Measurements from ENCODE around the gene NUDT3.
"Not testable (repeated sequence)": the region's sequence is repeated elsewhere in the genome, so short reads cannot be mapped to it uniquely, and the experiment has no call there.

NUDT3 gene

GRCh38 chr6:34392497-34393190 is at the start of gene NUDT3:
Gene NUDT3 (minus strand): TSS chr6:34392669. CDS start chr6:34392362, 307 bp downstream.
- DNase-seq, result peak; percentile 84 to 90

- no peak for DNase-seq
These were observed 49.1 kb upstream of the NUDT3 start for GRCh38 chr6:34441526-34441925.

DNA sequence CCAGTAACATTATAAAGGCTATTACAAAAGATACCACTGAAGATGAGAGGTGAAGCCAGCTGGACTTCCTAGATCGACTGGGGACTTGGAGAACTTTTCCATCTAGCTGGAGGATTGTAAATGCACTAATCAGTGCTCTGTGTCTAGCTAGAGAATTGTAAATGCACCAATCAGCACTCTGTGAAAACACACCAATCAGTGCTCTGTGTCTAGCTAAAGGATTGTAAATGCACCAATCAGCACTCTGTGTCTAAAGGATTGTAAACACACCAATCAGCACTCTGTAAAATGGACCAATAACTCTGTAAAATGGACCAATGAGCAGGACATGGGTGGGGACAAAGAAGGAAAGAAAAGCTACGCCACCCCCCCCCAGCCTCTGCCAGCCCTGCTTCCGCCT is 47.0 kb upstream of the NUDT3 start:
- DNase-seq, result no peak

DNA sequence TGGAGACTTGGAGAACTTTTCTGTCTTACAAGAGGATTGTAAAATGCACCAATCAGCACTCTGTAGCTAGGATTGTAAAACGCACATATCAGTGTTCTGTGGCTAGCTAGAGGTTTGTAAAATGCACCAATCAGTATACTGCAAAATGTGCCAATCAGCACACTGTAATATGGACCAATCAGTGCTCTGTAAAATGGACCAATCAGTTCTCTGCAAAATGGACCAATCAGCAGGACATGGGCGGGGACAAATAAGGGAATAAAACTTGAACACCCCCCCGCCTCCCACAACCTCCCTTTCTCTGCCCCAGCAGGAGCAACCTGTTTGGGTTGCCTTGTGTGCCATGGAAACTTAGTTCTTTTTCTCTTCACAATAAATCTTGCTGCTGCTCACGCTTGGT is 46.2 kb upstream of the NUDT3 start:
- no peak for DNase-seq

- DNase-seq, result no peak
These were observed 45.1 kb upstream of the NUDT3 start for GRCh38 chr6:34437644-34437970.

DNA sequence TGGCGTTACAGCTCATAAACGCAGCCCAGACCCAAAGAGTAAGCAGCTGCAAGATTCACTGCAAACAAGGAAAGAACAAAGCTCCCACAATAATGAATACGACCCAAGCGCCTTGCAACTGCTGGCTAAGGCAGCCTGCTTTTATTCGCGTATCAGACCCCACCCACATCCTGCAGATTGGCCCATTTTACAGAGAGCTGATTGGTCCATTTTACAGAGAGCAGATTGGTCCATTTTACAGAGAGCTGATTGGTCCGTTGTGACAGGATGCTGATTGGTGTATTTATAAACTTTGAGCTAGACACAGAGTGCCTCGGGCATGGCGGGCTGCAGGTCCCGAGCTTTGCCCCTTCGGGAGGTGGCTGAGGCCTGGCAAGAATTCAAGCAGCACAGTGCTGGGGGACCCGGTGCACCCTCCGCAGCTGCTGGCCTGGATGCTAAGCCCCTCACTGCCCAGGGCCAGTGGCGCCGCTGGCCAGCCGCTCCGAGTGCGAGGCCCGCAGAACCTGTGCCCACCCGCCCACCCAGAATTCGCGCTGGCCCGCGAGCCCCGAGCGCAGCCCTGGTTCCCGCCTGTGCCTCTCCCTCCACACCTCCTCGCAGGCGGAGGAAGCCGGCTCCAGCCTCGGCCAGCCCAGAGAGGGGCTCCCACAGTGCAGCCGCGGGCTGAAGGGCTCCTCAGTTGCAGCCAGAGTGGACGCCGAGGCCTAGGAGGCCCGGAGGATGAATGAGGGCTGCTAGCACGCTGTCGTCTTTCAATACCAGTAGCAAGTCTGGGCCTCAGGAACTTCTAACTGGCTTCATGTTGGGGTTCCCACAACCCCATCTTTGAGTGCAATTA is 44.6 kb upstream of the NUDT3 start:
- no peak for DNase-seq

- no peak for DNase-seq
These were observed 43.4 kb upstream of the NUDT3 start for GRCh38 chr6:34435916-34436315.

GRCh38 chr6:34425498-34426410 is 33.3 kb upstream of the NUDT3 start, which contains the start of gene RPS10:
Gene RPS10 (minus strand): TSS chr6:34426069. CDS start chr6:34425221, 848 bp downstream.
- peak; percentile 79 to 91 for DNase-seq

- DNase-seq, result no peak
These were observed 32.6 kb upstream of the NUDT3 start for GRCh38 chr6:34425132-34425497.

DNA sequence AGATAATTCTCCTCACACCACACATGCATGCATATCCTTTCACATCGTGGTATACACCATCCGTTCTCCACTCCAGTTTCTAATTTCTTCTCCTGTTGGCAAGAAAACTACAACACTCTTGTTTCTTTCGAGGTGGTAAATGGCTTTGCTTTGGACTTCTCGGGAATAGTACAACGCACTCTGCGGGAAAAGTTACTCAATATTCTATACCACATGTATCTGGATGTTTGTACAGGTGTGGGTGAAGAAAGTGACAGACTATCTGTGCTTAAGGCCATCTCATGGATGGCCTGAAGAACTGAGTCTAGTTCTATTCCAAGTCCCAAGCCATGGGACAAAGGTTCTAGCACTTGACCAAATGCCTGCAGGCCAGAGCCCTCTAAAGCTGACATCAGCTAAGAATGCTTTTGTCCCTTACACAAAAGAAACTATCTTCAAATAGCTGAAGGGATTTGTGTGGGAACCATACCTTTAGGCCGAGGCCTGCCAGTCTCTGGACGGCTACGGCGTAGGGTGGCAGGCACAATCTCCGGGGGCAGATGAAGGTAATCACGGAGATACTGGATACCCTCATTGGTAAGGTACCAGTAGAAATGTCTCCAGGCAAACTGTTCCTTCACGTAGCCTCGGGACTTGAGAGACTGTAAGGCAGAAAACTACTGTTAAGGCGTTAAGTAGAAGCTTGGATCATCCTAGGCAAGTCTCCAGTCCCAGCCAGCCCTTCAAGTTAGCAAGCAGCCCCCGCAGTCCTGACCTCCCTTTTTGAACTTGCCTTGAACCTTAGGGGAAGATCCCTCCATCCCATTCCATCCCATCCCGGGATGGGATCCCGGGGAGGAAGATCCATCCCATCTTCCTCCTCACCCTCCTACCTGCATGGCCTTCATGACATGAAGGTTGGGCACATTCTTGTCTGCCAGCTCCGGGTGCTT is 32.0 kb upstream of the NUDT3 start:
- no peak for DNase-seq

- DNase-seq, result no peak
These were observed 30.8 kb upstream of the NUDT3 start for GRCh38 chr6:34423254-34423653.

DNA sequence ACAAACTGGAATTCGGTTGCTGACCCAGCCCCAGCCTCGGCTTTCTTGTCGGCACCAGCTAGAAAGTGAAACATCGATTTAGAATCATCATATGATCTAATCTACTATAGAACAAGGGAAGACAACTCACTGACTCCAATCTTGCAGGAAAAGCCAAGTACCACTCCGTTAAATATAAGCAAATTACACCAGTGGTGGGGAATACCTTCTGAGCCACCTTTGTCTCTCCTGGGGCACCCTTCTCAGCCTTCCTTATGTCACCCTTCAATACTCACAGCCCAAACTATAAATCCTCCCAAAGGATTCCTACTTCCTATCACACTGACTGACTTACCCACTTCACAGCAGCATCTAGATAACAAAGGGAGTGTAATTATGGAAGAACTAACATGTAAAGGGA is 25.9 kb upstream of the NUDT3 start:
- DNase-seq, result no peak

GRCh38 chr6:34416877-34417371 is 24.5 kb upstream of the NUDT3 start:
- DNase-seq, result no peak

- DNase-seq, result peak; percentile 38 to 70
These were observed 22.8 kb upstream of the NUDT3 start for GRCh38 chr6:34414999-34415858.

- DNase-seq, result peak in 1 of 2 experiments; percentile 11
These were observed 20.3 kb upstream of the NUDT3 start for GRCh38 chr6:34412643-34413214.

DNA sequence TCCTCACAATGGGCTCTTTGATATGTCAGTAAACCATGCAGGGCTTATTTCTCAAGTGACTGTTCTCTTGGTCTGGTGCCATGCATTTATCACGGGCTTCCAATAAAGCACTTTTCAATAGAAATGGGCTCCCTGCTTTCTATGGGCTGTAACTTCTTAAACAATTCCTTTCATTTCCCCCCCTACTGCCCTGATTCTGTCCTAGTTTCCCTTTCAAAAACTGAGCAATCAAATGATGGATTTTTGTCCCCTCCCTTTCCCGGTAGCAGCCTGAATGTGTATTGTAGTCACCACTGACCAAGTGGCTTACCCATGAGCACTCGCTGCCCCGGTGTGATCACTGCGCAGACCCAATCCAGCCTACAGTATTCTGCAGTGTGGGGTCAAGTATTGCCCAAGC is 19.5 kb upstream of the NUDT3 start:
- no peak for DNase-seq

DNA sequence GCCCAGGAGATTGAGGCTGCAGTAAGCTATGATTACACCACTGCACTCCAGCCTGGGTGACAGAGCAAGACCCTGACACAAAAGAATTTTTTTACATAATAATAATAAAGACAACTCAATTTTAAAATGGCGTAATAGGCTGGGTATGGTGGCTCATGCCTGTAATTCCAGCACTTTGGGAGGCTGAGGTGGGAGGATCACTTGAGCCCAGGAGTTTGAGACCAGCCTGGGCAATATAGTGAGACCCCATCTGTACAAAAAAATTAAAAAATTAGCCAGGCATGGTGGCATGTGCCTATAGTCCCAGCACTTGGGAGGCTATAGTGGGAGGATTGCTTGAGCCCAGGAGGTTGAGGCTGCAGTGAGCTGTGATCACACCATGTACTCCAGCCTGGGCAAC is 15.4 kb upstream of the NUDT3 start:
- DNase-seq, result not testable (repeated sequence)

DNA sequence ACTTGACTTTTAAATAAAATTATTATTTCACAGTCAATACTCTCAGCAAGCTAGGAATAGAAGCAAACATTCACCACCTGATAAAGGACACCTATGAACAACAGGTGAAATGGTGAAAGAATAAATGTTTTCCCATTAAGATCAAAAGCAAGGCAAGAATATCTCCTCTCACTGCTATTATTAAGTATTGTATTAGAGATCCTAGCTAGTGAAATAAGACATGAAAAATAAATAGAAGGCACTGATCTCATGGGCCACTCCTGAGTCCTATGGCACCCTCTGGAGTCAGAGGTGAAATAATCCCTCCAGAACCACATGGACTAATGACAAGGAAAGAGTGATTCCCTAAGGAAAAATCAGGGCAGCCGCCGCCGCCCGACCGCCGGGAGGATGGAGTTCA is 4.0 kb upstream of the NUDT3 start:
- DNase-seq, result no peak

- no peak for DNase-seq
These were observed 1.5 kb upstream of the NUDT3 start for GRCh38 chr6:34393966-34394305.

GRCh38 chr6:34393191-34393965 is 909 bp upstream of the NUDT3 start:
- no peak for DNase-seq
